ENCODE results near the gene SACS.

Gene SACS

DNA sequence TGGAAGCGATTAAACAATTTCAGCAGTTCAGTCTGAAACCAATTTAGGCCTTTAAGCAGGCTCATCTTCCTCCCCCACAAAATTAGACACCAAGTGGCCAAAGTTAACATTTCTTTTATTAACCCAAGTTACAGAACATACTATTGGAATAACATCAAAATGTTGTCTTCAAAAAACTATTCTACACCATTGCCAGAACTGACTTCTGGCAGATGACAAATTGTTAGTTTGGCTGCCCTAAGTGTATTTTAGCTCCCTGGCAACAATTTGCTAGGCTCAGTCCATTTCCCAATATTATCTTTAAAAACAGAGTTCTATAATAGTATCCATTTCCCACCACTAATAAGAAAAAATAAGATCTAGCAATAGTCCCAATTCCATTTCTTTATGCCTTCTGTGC is 144.9 kb downstream of the SACS start:
- Histone ChIP-seq H3K36me3 (ENCODE audit: control insufficient read depth, insufficient read depth, low read length) (no peaks in the 10 kb centered on the region), H3K4me1 (ENCODE audit: control insufficient read depth, insufficient read depth, low read length) (no peaks in the 10 kb centered on the region), H3K4me3 (ENCODE audit: low read length) (no peak overlapping the region), H3K9ac (ENCODE audit: low read length) (no peak overlapping the region), H3K27me3 (ENCODE audit: control insufficient read depth, insufficient read depth, low read length) (no peaks in the 10 kb centered on the region), H3K27ac (ENCODE audit: low read depth, low read length) (no peak overlapping the region)

DNA sequence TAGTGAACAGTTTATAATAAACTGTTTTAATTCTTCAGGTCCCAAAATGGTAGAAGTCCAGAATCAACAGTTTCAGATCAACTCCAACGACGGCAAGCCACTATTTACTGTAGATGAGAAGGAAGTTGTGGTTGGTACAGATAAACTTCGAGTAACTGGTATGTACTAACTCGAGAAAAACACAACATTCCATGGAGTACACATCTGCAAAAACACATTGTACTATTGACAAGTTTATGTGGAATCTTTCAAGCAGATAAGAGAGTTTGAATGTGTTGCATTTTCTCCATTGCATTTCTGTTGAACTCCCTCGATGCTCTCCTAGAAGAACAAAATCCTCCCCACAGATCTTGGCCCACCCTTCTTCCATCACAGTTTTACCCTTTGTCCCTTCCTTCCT is 154.2 kb downstream of the SACS start:
- no peak overlapping the region for H3K4me3 ChIP-seq (ENCODE audit: low read length)
- no peaks in the 10 kb centered on the region for H3K36me3 ChIP-seq (ENCODE audit: control insufficient read depth, insufficient read depth, low read length)
- H3K27me3 ChIP-seq (ENCODE audit: control insufficient read depth, insufficient read depth, low read length): no peaks in the 10 kb centered on the region
- H3K4me1 ChIP-seq (ENCODE audit: control insufficient read depth, insufficient read depth, low read length): no peaks in the 10 kb centered on the region
- H3K27ac ChIP-seq (ENCODE audit: low read depth, low read length): no peak overlapping the region
- H3K9ac ChIP-seq (ENCODE audit: low read length): no peak overlapping the region

Measured in rectal smooth muscle tissue (tissue), 1 donor.